SU-DHL-6 (cell line): ENCODE measurements around the gene KCNG1.
"Not testable (repeated sequence)": the region's sequence is repeated elsewhere in the genome, so short reads cannot be mapped to it uniquely, and the experiment has no call there.

Experiments
- H2AFZ ChIP-seq: fragments of 200-600 bp; sonication (generic); 2 replicates; pipeline ENCODE4 v1.6.1; 2014; ENCODE audit warnings: low read depth, mild to moderate bottlenecking, moderate library complexity, mixed read lengths, antibody characterized with exemption, low read length; ENCODE audit not compliant: severe bottlenecking
- H3F3A ChIP-seq: fragments of 200-600 bp; shearing (Covaris generic); 2 replicates; pipeline ENCODE4 v1.6.0; 2016; ENCODE audit warnings: antibody characterized with exemption, mild to moderate bottlenecking; ENCODE audit not compliant: insufficient read depth
- H3K27ac ChIP-seq: fragments of 200-600 bp; sonication (generic); 2 replicates; pipeline ENCODE4 v1.5.1; 2016; ENCODE audit warnings: low read depth, mild to moderate bottlenecking, low read length, moderate library complexity, mixed read lengths
- H3K27me3 ChIP-seq: fragments of 200-600 bp; sonication (generic), shearing (Covaris generic); 2 replicates; pipeline ENCODE4 v1.6.0; 2014; ENCODE audit warnings: mild to moderate bottlenecking, low read length
- H3K36me3 ChIP-seq: fragments of 200-600 bp; sonication (generic); 2 replicates; pipeline ENCODE4 v1.6.1; 2014; ENCODE audit warnings: mild to moderate bottlenecking, low read length, mixed read lengths
- H3K4me2 ChIP-seq: fragments of 300-600, 200-600 bp; shearing (Covaris generic), sonication (generic); 2 replicates; pipeline ENCODE4 v1.6.0; 2014; ENCODE audit warnings: low read length, low read depth, mild to moderate bottlenecking; ENCODE audit not compliant: poor library complexity, severe bottlenecking
- H3K4me3 ChIP-seq: fragments of 200-600 bp; sonication (generic); 2 replicates; pipeline ENCODE4 v1.5.1; 2014; ENCODE audit warnings: antibody characterized with exemption, low read length, mild to moderate bottlenecking, mixed read lengths; ENCODE audit not compliant: insufficient read depth, poor library complexity, severe bottlenecking
- H3K79me2 ChIP-seq: fragments of 200-600 bp; sonication (generic); 2 replicates; pipeline ENCODE4 v1.6.1; 2014; ENCODE audit warnings: mild to moderate bottlenecking, low read length, moderate library complexity; ENCODE audit not compliant: insufficient read depth
- H3K9ac ChIP-seq: fragments of 200-600 bp; sonication (generic); 2 replicates; pipeline ENCODE4 v1.7.0; 2014; ENCODE audit warnings: mild to moderate bottlenecking, low read length
- H3K9me2 ChIP-seq: fragments of 200-600 bp; sonication (generic); replicated peaks from 2 replicates; pipeline ENCODE4 v1.6.1; 2014; ENCODE audit warnings: low read length; ENCODE audit not compliant: insufficient read depth
- H3K9me3 ChIP-seq: fragments of 200-600 bp; sonication (generic); 2 replicates; pipeline ENCODE4 v1.6.1; 2014; ENCODE audit warnings: low read length, mixed read lengths; ENCODE audit not compliant: insufficient read depth
- H4K20me1 ChIP-seq: fragments of 200-600 bp; sonication (generic); 2 replicates; pipeline ENCODE4 v1.6.1; 2014; ENCODE audit warnings: low read depth, mild to moderate bottlenecking, antibody characterized with exemption, low read length, moderate library complexity, mixed read lengths
- EZH2phosphoT487 ChIP-seq: fragments of 200-600 bp; sonication (generic), shearing (Covaris generic); conservative IDR thresholded peaks from 2 replicates; pipeline ENCODE4 v1.6.1; 2018; ENCODE audit warnings: mild to moderate bottlenecking, antibody characterized with exemption, low read length, moderate library complexity, mixed read lengths
- TF ChIP-seq, protein P1 (sequence below): fragments of 200-600 bp; sonication (generic); IDR thresholded peaks from one replicate; pipeline ENCODE4 v1.5.1; 2017; ENCODE audit warnings: antibody characterized with exemption, mild to moderate bottlenecking, low read length, moderate library complexity; ENCODE audit not compliant: insufficient read depth, poor library complexity, severe bottlenecking

The KCNG1 gene

DNA sequence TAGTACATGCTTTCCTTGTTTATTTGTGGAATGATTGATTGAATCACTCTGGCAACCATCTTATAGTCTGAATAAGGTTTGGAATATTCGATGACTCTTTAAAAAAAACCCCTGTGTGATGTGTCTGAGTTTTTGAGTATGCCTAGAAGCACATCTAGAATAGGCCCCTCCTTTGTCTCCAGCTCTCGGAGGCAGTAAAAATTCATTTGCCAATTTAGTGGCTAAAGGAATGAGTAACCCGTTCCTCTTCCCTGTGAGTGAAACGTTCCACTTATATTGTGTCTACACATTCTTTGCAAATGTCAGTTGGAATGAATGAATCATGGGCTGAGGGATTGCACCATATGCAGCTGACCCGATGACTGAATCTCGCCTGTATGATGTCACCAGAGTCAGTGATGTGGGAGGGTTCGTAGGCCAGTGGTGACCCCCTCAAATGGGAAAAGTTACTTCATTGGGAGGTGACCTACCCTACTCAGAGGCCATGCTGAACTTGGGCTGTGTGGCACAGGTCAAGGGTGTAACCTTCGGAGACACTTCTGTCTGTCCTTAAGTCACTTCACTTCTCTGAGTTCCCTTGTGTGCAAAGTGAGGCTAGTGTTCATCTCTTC lies 42.7 kb downstream of the KCNG1 start:
- no peaks in the 10 kb centered on the region for H3K79me2 ChIP-seq
- H3K27me3 ChIP-seq, result no peaks in the 10 kb centered on the region
- no peaks in the 10 kb centered on the region for H3K9me3 ChIP-seq
- H3K9ac ChIP-seq, result no peak overlapping the region
- no peak overlapping the region for H3K4me2 ChIP-seq
- H4K20me1 ChIP-seq, result no peaks in the 10 kb centered on the region
- no peaks in the 10 kb centered on the region for H3K9me2 ChIP-seq
- no peaks in the 10 kb centered on the region for H3K36me3 ChIP-seq
- TF ChIP-seq, protein P1, sequence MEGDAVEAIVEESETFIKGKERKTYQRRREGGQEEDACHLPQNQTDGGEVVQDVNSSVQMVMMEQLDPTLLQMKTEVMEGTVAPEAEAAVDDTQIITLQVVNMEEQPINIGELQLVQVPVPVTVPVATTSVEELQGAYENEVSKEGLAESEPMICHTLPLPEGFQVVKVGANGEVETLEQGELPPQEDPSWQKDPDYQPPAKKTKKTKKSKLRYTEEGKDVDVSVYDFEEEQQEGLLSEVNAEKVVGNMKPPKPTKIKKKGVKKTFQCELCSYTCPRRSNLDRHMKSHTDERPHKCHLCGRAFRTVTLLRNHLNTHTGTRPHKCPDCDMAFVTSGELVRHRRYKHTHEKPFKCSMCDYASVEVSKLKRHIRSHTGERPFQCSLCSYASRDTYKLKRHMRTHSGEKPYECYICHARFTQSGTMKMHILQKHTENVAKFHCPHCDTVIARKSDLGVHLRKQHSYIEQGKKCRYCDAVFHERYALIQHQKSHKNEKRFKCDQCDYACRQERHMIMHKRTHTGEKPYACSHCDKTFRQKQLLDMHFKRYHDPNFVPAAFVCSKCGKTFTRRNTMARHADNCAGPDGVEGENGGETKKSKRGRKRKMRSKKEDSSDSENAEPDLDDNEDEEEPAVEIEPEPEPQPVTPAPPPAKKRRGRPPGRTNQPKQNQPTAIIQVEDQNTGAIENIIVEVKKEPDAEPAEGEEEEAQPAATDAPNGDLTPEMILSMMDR, result no peak
- no peak for TF ChIP-seq EZH2phosphoT487
- no peaks in the 10 kb centered on the region for H3F3A ChIP-seq
- H2AFZ ChIP-seq, result no peak overlapping the region
- no peak overlapping the region for H3K27ac ChIP-seq
- no peak overlapping the region for H3K4me3 ChIP-seq

DNA sequence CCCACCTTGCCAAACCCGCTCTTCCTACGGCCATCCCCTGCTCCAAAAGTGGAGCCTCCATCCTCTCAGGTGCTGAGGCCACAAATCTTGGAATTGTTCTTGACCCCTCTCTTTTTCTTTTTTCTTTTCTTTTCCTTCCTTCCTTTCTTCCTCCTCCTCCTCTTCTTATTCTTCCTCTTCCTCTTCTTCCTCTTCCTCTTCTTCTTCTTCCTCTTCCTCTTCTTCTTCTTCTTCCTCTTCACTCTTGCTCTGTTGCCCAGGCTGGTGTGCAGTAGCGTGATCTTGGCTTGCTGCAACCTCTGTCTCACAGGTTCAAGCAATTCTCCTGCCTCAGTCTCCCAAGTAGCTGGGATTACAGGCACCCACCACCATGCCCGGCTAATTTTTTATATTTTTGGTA lies 44.4 kb downstream of the KCNG1 start:
- H3K9me2 ChIP-seq, H3K9me3 ChIP-seq, H3F3A ChIP-seq, H3K27ac ChIP-seq, H3K4me3 ChIP-seq, H3K9ac ChIP-seq, H4K20me1 ChIP-seq, H3K79me2 ChIP-seq, H2AFZ ChIP-seq, H3K27me3 ChIP-seq, H3K36me3 ChIP-seq, H3K4me2 ChIP-seq: not testable (repeated sequence)

DNA sequence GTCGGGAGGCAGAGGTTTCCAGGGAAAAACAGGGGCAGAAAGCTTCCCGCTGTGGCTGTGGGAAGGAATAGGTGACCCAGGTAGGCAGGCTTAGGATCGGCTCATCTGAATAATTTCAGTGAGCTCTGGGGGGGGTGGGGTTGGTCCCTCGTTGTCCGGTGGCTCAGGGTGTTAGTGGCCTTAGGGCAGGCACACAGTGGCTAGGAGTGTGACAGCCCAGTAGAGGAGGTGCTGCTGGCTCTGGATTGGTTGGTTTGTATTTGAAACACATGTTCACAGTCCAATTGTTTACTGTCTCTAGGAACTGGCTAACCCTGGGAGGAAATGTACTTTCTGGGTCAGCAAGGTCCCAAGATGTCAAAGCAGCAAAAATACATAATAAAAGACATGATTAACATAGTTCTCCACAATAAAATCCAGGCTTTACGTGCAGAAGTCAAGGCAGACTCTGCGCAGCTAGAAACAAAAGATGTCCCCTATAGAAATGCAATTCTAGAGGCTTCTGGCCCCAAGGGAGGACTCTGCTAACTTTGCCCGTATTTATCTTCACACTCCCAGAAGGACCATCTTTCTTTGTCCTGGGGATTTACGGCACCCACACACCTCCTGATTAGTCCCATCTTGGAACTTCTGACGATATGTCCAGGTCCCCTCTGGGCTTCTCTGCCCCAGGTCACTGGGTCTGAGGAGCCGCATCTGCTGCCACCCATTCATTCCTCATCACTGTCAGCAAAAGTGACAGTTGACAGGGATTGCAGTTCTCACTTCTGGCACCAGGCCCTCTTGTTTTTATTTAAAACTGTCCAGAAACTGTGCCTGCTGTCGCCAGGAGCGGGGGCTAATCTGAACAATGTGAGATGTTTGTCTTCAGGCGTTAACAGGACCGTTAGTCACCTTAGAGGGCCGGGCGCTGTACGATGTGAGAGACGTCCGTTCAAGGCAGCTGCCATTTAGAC lies 45.6 kb downstream of the KCNG1 start:
- no peaks in the 10 kb centered on the region for H3K27me3 ChIP-seq

More for the DNA sequence above, 45.6 kb downstream of the KCNG1 start:
- Histone ChIP-seq H3K9ac (no peak overlapping the region), H3K9me3 (no peaks in the 10 kb centered on the region), H4K20me1 (no peaks in the 10 kb centered on the region), H2AFZ (no peak overlapping the region), H3K4me2 (no peak overlapping the region), H3F3A (no peaks in the 10 kb centered on the region), H3K27ac (no peak overlapping the region), H3K79me2 (no peaks in the 10 kb centered on the region), H3K9me2 (no peaks in the 10 kb centered on the region), H3K4me3 (no peak overlapping the region), H3K36me3 (no peaks in the 10 kb centered on the region)
- TF ChIP-seq, protein P1, result no peak
- TF ChIP-seq EZH2phosphoT487, result no peak
